GM12878 (cell line): Measurements from ENCODE around the gene IL1RAPL1.

Experiments used
- CBX5 ChIP-seq: sonication (generic); IDR thresholded peaks from 2 replicates; pipeline ENCODE4 v1.6.1; 2016; ENCODE audit warnings: low read depth, moderate library complexity, mild to moderate bottlenecking, inconsistent platforms
- CEBPB ChIP-seq, 2 experiments: fragments of 150-350 bp in 1 of 2; IDR thresholded peaks; 2 replicates each; pipeline ENCODE4 v1.6.1; 2012 to 2014; ENCODE audit warnings: low read depth in 2 of 2, low read length in 2 of 2, borderline replicate concordance in 1 of 2, inconsistent platforms in 1 of 2
- EP300 ChIP-seq, 2 experiments: fragments of 150-350 bp in 1 of 2; IDR thresholded peaks; 2 replicates each; pipeline ENCODE4 v1.6.1; 2011 to 2012; ENCODE audit warnings: low read depth in 2 of 2, low read length in 2 of 2, borderline replicate concordance in 1 of 2, improper control_type of control experiment in 1 of 2, inconsistent platforms in 1 of 2; ENCODE audit not compliant: control insufficient read depth in 1 of 2
- NFYB ChIP-seq: IDR thresholded peaks from 2 replicates; pipeline ENCODE4 v1.6.1; 2011; ENCODE audit warnings: low read depth, mild to moderate bottlenecking, low read length, improper control_type of control experiment, moderate library complexity; ENCODE audit not compliant: insufficient read depth
- NR2C1 ChIP-seq: fragments of 450-650 bp; IDR thresholded peaks from 2 replicates; pipeline ENCODE4 v1.6.1; 2017; ENCODE audit warnings: antibody characterized with exemption, mild to moderate bottlenecking, moderate library complexity
- SP1 ChIP-seq: IDR thresholded peaks from one replicate; pipeline ENCODE4 v1.6.1; 2011; ENCODE audit warnings: low read depth, low read length
- TARDBP ChIP-seq: IDR thresholded peaks from 2 replicates; pipeline ENCODE4 v1.6.1; 2016; ENCODE audit warnings: borderline replicate concordance
- ZNF274 ChIP-seq: IDR thresholded peaks from one replicate; pipeline ENCODE4 v1.8.0; 2011; ENCODE audit not compliant: insufficient read length, insufficient read depth
- TF ChIP-seq, protein P1 (sequence below): IDR thresholded peaks from 2 replicates; pipeline ENCODE4 v1.6.1; 2012; ENCODE audit warnings: mild to moderate bottlenecking, low read depth, low read length
- TF ChIP-seq, protein P2 (sequence below), 3 experiments: IDR thresholded peaks in 2 of 3; conservative IDR thresholded peaks in 1 of 3; 2 replicates each; pipeline ENCODE4 v1.5.1; 2011; ENCODE audit warnings: low read depth in 3 of 3, low read length in 3 of 3, mild to moderate bottlenecking in 3 of 3, control low read depth in 2 of 3, moderate library complexity in 2 of 3, inconsistent platforms in 1 of 3, mixed read lengths in 1 of 3; ENCODE audit not compliant: control insufficient read depth in 2 of 3, insufficient read depth in 1 of 3; ENCODE audit errors: extremely low read depth in 1 of 3

DNA sequence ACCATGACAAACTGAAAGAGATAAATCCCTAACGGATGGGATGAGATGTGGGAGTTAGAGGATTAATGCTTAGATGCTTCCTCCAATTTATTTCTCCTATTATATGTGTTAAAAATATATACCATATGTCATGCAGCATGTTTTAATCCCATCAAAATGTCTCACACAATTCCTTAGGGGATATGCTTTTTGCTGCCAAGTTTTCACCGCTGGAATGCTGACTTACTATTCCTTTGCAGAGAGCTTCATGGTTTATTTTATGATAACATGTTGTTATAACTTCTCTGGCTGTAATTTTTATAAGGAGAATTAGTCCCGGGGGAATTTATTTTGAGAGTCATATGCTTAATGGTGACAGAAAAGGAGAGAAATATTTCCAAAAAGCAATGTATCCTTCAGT lies 670.3 kb downstream of the IL1RAPL1 start:
- TF ChIP-seq TARDBP (no peak), NFYB (no peak), CEBPB (IDR thresholded peaks at IDR 0.05; ENCODE audit: borderline replicate concordance in 1 of 2, low read depth in 2 of 2, low read length in 2 of 2) (no peak), CBX5 (no peak), ZNF274 (no peak), NR2C1 (no peak), SP1 (no peak), EP300 (IDR thresholded peaks at IDR 0.05; ENCODE audit: borderline replicate concordance in 1 of 2, control insufficient read depth in 1 of 2, low read depth in 2 of 2, low read length in 2 of 2) (no peak)
- TF ChIP-seq, protein P1, sequence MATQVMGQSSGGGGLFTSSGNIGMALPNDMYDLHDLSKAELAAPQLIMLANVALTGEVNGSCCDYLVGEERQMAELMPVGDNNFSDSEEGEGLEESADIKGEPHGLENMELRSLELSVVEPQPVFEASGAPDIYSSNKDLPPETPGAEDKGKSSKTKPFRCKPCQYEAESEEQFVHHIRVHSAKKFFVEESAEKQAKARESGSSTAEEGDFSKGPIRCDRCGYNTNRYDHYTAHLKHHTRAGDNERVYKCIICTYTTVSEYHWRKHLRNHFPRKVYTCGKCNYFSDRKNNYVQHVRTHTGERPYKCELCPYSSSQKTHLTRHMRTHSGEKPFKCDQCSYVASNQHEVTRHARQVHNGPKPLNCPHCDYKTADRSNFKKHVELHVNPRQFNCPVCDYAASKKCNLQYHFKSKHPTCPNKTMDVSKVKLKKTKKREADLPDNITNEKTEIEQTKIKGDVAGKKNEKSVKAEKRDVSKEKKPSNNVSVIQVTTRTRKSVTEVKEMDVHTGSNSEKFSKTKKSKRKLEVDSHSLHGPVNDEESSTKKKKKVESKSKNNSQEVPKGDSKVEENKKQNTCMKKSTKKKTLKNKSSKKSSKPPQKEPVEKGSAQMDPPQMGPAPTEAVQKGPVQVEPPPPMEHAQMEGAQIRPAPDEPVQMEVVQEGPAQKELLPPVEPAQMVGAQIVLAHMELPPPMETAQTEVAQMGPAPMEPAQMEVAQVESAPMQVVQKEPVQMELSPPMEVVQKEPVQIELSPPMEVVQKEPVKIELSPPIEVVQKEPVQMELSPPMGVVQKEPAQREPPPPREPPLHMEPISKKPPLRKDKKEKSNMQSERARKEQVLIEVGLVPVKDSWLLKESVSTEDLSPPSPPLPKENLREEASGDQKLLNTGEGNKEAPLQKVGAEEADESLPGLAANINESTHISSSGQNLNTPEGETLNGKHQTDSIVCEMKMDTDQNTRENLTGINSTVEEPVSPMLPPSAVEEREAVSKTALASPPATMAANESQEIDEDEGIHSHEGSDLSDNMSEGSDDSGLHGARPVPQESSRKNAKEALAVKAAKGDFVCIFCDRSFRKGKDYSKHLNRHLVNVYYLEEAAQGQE = no peak
- TF ChIP-seq, protein P2, sequence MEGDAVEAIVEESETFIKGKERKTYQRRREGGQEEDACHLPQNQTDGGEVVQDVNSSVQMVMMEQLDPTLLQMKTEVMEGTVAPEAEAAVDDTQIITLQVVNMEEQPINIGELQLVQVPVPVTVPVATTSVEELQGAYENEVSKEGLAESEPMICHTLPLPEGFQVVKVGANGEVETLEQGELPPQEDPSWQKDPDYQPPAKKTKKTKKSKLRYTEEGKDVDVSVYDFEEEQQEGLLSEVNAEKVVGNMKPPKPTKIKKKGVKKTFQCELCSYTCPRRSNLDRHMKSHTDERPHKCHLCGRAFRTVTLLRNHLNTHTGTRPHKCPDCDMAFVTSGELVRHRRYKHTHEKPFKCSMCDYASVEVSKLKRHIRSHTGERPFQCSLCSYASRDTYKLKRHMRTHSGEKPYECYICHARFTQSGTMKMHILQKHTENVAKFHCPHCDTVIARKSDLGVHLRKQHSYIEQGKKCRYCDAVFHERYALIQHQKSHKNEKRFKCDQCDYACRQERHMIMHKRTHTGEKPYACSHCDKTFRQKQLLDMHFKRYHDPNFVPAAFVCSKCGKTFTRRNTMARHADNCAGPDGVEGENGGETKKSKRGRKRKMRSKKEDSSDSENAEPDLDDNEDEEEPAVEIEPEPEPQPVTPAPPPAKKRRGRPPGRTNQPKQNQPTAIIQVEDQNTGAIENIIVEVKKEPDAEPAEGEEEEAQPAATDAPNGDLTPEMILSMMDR (IDR thresholded peaks at IDR 0.05 in 2 of 3, conservative IDR thresholded peaks at IDR 0.05 in 1 of 3; ENCODE audit: control insufficient read depth in 2 of 3, extremely low read depth in 1 of 3, insufficient read depth in 1 of 3, low read depth in 3 of 3, low read length in 3 of 3) = no peak
